ELF-1 (cell line): ENCODE measurements around the gene CDS2.

ENCODE experiments used
- DNase-seq: peaks from one replicate; pipeline ENCODE4 v3.0.0-alpha.2; 2016; ENCODE audit warnings: low read depth, low spot score

The CDS2 gene

DNA sequence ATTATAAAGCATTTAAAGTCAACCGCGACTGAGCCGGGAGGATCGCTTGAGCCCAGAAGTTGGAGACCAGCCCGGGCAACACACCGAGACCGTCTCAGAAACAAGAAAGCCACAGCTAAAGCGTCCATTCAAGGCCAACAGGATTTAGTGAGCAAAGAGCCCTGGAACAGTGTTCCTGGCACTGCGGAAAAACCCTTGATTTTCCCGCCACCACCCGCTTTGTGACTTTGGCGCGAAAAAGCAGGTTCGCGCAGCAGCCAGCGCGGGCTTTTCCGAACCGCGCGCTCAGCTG is 7.7 kb upstream of the CDS2 start:
- no peak for DNase-seq

DNA sequence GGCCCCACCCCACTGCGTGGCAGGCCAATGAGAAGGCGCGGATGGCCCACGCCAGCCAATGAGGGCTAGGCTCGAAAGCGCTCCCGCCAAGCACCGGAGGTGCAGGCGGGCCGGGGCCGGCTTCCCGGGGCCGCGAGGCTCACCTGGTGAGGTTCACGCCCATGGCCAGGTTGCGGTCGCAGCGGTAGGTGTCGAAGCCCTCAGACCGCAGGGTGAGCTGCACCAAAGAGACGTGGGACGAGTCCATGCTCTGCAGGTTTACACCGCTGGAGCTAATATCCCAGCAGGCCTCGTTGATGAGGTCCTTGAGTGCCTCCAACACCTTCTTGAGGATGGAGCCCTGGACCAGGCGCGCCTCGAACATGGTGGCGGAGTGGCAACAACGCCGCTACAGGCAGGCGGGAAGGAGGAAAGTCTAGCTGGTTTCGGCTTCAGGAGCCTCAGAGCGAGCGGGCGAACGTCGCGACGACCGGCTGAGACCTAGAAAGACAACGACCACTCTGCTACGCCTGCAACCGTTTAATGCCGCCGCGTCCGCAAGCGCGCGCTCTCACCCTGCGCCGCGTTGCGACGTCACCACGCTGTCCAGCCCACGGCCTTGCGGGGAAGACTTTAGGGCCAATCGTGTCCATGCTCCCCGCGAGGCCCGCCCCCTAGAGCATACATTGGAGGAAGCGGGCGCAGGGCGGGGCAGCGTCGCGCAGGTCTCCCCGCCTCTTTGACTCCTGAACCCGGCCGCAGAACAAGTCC is 7.2 kb upstream of the CDS2 start, which contains the start of gene PCNA:
Gene PCNA, minus strand, starts transcription at position 524 of the 750 bp plus-strand sequence. Its CDS starts 160 bp downstream, at position 364.
- DNase-seq: peak; percentile 99

DNA sequence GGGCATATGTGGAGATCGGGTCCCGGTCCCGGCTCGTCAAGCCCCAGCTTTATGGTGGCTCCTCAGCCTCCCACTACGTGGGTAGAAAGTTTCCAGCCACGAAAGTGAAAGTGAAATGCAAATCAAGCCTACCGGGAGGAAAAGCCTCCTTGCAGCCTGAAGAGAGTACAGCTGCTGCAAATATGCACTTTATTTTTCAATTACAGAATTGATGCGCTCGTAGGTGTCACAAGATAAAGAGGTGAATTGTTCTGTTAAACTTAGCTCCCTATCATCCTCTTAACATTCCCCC is 6.7 kb upstream of the CDS2 start:
- no peak for DNase-seq

DNA sequence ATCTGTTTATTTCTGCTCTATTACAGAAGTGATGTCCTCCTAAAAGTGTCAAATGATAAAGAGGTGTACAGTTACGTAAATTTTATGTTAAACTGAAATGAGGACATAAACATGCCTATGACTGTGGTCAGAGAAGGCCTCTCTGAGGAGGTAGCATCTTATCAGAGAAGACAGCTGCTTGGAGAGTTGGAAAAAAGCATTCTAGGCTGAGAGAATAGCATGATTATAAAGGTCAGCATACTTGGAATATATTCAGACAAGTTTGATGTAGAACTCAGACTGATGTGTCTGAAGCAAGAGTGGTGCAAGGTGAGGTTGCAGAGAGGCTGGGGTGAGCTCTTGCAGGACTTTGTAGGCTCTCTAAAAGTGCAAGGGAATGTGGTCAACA is 3.9 kb upstream of the CDS2 start:
- no peak for DNase-seq

DNA sequence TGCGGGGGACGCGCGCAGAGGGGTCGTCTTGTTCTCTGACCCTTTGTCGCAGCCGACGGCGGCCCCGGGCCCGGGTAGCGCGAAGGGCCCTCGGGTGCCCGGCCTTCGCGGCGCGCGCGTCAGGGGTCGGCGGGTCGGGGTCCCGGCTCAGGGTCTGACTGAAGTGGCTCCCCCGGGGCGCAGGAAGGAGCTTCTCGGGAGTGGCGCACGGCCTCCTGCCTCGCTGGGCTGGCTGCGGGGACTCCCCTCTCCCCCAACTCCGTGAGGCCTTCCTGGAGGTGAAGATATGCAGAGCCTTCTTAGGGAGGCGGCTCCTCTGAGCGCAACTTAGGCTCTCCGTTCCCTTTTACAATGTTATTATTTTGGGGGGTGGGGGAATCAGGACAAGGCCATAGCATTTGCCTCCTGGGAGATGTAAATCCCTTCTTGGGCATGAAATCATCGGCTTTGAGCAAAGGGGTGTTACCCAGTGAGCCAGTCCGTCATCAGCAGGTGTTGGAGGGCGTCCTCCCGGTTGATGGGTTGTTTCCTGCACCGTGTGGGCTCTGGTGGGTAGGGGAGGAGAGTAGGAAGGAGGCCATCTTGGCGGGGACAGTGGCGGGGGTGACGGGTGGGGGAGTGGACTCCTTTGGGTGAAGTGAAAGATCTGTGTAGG is 523 bp downstream of the CDS2 start:
- DNase-seq: peak; percentile 56

DNA sequence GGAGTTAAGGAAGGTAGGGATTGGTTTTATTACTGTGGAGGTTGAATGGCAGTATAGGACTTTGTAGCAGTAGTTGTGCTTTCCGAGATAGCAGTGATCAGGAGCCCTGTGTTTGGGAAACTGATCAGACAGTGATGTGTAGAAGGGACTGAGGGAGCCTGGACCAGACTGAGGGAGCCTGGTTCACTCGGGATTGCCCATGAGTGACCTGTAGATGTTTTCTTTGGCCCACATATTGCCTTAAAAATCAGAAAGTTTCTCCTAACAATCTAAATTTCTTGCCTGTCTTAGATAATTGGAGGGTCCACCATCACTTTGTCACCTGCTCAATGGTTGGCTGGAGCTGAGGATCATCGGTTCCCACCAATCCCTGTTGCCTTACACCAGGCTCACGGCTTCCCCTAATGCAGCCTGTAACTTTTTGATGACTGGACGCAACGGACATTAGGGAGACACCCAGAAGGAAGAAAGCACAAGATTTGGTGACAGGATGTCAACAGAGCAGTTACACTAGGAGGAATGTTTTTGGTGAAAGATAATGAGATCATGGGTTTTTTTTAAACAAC is 1.1 kb downstream of the CDS2 start:
- DNase-seq: no peak

DNA sequence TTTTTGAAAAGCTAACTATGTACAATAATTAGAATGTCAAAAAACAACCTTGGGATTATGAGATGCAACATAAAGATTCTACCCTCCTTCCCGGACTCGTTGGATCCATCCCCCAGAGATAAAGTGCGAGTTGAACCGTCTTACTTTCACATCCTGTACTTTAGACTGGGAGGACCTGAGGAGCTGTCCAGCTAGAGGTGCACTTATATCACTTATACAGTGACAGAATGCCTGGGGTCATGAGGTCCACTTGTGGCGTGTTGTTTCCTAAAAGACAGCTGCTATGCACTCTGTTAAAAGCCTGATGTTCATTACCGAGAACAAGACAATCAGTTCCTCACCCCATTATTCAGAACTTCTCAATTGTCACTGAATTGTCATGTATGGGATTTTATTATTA is 2.1 kb downstream of the CDS2 start:
- no peak for DNase-seq

DNA sequence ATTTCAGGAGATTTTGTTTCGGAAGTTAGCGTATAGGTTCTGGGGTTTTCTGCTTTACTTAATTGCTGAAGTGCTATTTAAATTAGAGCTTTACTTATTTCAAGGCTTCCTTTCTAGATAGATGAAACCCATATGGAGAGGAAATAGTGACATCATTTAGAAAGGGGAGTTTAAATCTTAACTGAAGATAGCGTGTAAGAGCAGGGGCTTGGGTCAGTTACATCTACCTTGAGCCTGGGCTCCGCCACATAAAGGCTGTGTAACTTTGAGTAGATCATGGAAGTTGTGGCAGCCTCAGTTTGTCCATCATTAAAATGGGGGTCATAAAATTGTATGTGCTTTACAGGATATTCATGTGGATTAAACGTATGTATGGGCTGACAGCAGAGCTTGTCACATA is 4.7 kb downstream of the CDS2 start:
- no peak for DNase-seq

DNA sequence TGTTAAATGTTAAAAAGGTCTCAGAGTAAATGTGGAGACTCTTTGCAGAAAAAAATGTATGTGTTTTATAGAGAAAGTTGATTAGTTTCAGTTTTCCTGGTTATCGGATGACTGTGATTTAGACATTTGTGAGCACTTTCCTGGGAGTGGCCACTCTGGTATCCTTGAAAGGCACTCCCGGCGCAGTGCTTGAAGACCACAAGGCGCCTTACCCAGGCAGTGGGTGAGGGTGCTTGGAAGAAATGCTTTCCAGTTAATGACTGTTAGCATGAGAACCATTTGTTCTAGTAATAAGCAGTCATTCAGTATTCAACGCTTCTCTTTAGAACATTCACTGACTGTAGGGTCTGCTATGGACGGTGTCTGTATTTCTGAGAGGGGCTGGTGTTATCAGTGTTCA is 7.2 kb downstream of the CDS2 start:
- no peak for DNase-seq

DNA sequence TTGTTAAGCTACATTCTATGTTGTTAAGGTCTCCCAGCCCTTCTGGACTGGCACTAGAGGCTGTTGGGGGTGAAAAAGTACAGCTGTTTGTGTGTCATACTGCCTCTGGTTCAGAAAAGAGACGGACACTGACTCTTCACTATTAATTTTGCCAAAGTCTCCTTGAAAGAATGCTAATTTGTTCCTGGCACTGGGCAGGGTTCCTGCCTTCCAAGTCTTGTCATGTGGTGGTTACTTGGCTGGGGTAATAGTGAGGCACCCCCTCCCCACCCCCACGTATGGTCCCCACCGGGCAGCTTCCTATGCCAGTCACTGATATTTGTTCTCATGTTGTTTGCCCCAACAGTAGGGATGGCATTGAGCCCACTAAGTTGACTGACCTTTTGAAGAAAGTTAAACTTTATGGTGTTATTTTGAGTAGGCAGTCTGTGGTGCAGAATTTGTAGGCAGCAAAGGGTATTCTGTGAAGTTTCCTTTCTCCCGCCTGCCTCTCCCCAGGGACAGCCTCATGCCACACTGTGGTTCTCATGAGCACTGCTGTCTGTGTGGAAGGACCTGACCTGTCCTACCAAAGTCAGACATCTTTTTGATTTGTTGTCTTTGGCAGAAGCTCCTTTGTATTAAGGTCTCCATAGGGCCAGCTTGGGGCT is 8.7 kb downstream of the CDS2 start:
- DNase-seq: no peak

DNA sequence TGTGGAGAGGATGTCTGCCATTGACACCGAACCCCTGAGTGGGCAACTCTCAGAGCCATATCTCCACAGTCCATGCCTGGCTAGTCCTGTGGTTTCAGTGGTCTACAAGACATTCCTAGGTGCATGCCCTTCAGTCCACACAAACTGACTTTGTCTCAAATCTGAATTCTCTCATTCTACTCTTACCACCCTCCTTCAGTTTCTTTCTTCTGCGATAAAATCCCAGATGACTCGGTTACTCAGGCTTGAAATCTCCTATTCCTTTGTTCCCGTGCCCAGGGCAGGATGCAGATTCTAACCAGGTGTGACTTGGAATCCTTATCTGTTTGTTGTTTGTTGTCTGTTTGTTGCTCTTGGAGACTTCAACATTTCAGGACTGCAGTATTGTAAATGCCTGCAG is 9.3 kb downstream of the CDS2 start:
- peak; percentile 49 for DNase-seq

DNA sequence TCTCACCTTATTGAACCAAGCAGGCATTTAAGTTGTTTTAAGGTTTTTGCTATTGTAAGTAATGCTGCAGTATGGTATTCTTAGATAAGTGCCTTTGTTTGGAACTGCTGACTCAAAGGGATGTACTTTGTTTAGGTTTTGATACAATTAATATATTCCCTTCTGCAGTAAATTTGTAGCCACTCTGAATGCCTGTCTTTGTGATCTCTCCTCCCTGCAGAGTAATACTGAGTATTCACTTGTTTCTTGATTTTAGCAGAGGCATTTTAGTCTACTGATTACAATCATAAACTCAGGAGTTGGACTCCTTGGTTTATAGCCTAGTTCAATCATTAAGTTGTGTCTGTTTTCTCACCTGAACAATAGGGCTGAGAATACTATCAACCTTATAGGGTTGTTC is 13.4 kb downstream of the CDS2 start:
- DNase-seq: no peak

DNA sequence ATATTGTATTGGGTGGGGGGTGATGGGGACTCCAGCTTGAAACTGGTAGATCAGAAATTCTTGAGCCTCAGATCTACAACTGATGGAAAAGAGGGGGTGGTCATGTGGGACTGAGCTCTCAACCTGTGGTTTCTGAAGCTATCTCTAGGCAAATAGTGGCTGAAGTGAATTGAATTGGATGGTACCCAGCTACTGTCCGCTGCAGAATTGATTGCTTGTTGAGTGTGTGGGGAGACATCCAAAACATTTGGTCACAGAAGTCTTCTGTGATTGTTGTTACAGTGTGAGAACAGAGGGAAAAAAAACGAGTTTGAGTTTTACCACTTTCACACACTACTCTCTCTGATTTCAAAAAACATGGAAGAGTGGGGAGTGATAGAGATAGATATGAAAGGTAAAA is 14.8 kb downstream of the CDS2 start:
- DNase-seq: no peak

DNA sequence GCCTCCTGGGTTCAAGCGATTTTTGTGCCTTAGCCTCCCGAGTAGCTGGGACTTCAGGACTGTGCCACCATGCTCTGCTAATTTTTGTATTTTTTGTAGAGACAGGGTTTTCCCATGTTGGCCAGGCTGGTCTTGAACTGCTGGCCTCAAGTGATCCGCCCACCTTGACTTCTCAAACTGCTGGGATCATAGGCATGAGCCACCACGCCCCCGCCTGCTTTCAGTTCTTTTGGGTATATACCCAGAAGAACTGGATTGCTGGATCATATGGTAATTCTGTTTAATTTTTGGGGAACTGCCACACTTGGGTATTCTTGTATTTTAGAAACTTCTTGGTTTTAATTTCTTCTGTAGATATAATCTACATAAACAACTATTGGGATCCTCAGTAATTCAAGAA is 17.0 kb downstream of the CDS2 start:
- no peak for DNase-seq

DNA sequence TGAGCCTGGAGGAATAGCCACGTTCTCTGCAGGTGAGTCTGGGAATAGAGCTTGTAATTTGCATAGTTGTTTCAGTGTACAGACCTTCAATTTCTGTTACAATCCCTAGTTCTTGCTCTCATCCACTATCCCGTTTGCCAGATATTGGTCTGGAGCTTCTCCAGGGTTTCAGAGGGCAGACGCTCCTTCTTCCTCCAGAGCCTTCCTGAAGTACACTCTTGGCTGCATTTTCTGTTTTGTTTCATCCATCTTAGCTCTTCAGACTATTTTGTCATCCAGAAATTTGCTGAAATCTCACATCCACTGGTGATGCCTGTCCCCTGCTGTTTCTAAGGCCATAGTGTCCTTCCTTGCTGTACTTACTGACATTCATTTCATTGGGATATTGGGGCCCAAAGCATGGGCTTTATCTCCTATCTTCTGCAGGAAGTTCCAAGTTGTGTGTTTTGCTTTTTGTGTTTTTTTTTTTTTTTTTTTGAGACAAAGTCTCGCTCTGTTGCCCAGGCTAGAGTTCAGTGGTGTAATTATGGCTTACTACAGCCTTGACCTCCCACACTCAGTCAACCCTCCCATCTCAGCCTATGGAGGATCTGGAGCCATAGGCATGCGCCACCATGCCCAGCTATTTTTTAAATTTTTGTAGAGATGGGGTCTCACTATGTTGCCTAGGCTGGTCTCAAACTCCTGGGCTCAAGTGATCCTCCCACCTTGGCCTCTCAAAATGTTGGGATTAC is 18.7 kb downstream of the CDS2 start:
- no peak for DNase-seq

DNA sequence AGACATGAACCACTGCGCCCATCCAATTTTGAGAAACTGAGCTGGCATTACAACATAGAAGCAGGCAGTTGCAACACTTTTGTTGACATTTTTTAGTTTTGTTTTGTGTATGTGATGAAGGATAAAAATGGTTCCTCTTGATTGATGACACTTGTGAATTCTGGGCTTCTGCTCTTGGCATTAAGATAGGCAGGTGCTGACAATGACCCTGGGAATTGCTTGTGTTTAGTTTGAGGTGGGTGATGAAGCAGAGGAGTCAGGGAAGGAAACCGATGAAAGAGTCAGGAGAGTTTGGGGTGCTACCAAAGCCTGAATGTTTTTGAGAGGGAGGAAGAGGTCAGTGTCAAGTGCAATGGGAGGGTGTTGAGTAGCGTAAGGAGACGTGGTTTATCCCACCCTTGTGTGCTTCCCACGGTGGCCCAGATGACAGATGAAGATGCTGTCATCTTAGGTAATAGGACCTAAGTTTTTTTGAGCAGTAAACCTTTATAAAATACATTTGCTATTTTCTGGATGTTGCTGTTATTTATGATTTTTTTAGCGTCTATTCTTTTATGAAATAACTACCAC is 19.4 kb downstream of the CDS2 start:
- no peak for DNase-seq

DNA sequence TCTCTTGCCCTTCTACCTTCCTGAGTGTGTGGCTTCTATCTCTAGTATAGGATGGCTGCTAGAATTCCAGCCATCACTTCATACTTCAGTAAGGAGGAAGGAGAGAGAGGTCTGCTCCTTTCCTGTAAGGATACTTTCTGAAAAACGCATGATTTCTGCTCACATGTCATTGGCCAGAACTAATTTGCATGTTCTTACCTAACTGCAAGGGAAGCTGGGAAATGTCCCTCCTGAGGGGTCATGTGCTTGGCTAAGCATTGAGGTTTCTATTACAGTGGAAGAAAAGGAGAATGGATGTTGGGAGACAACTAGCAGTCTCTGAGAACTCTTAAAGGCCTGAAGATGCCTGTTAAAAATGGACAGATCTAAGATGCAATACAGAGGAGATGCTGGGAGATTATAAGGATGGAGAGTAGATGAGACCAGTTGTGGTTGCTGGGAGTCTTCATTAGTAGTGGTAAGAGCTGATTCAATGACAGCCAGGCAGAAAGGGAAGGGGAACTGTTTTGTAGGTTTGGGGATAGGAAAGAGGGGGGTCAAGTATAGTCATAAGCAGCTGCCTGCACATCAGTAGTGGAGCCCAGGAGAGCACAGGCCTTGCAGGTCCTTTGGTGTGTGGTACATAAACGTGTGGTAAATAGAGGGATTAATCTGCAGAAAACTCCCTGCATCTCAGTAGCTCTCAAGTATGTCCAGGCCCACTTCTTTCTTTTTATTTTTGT is 20.2 kb downstream of the CDS2 start:
- no peak for DNase-seq

DNA sequence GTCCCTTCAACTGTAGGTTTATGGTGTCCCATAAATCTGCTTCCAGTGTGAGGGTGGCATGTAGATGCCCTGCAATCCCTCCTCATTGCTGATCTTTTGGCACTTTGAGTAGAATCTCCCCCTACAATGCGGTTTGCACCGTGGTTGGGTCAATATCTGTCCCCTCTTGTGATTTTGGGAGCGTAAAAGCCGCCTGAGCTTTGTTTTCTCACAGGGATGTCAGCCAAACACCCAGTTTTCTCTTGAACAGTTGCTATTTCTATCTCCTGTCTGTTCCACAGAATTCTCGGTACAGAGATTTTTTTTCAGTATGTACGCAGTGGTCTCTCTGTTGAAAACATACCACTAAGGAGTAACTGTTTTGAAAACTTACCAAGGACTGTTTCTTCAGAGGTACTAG is 21.8 kb downstream of the CDS2 start:
- no peak for DNase-seq

DNA sequence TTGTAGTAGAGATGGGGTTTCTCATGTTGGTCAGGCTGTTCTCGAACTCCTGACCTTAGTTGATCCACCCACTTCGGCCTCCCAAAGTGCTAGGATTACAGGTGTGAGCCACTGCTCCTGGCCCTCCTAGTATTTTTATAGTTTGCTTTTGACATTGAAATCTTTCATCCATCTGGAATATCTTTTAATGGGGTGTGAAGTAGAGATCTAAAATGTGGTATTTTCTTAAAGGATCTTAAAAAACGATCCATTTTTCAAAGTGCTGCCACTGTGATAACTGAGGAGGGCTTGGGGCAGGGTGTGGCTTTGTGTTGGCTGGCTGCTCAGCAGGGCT is 23.1 kb downstream of the CDS2 start:
- DNase-seq: no peak

DNA sequence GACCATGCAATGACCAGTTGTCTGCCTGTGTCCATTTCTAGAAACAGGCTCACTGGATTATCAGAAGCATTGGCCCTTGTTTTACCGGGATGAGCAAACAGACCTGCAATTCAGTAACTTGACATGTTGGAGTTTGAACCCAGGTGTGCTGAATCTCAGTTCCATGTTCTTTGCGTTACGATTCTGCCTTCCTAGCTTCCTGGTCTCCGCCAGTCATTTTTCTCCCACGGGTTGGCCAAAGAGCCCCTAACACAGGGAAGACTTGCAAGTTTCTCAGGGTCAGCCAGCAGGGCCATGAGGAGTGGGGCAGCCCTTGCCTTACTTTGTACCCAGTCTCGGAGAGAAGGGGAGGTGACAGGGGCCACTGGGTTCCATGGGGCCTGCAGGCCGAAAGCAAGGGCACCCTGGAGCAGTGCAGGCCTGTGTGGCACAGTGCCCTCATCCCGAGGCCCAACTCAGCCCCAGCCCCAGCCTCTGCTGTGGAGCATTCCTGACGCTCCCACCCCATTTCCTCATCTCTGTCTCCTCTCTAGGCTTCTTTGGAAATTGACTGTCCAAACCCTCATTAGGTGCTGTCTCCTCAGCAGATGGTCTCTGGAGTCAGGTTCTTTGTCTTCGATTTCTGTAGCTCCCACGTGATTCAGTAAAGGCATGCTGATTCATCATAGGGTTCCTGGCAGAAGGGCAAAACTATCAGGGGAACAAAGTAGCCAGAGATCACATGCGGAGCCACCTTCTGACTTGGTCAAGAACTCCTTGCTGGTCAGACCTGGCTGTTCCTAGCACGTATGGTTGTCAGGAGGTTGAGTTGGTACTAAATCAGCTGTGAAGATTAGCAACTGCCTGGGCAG is 23.6 kb downstream of the CDS2 start:
- no peak for DNase-seq

DNA sequence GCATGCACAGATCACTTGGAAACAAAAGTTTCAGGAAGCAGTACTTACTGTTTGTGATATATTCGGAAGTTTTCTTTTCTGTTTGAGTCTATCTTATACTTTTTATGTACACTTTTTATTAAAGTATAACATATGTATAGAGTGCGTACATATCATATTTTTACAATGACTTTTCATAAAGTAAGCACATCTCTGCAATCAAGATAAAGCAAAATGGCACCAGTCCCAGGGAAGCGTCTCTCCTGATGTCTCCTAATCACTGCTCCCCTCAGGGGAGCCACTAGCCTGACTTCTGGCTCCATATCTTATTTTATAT is 26.3 kb downstream of the CDS2 start:
- DNase-seq: no peak
